IPS-NIHi7 (cell line): ENCODE measurements around the gene NAT10.
"Not testable (repeated sequence)": the region's sequence is repeated elsewhere in the genome, so short reads cannot be mapped to it uniquely, and the experiment has no call there.

Experiments used
- DNase-seq: peaks from one replicate; pipeline ENCODE4 v3.0.0; 2012; ENCODE audit warnings: mixed read lengths; ENCODE audit errors: extremely low spot score

Gene NAT10

GRCh38 chr11:34105079-34105956 is at the start of gene NAT10:
Gene NAT10 (plus strand): TSS chr11:34105629. CDS start chr11:34108226, 2,597 bp downstream.
- DNase-seq = peak; percentile 98

- DNase-seq = no peak
These were observed 48.8 kb upstream of the NAT10 start for GRCh38 chr11:34056672-34057071.

- DNase-seq = no peak
These were observed 42.2 kb upstream of the NAT10 start for GRCh38 chr11:34063061-34063795.

GRCh38 chr11:34064291-34064690 is 41.1 kb upstream of the NAT10 start:
- no peak for DNase-seq

- no peak for DNase-seq
These were observed 39.8 kb upstream of the NAT10 start for GRCh38 chr11:34065505-34066203.

GRCh38 chr11:34066766-34067165 is 38.7 kb upstream of the NAT10 start:
- not testable (repeated sequence) for DNase-seq

- DNase-seq = no peak
These were observed 37.9 kb upstream of the NAT10 start for GRCh38 chr11:34067383-34068065.

- DNase-seq = no peak
These were observed 37.3 kb upstream of the NAT10 start for GRCh38 chr11:34068111-34068510.

GRCh38 chr11:34071306-34071705 is 34.1 kb upstream of the NAT10 start:
- DNase-seq = not testable (repeated sequence)

GRCh38 chr11:34072041-34072440 is 33.4 kb upstream of the NAT10 start:
- DNase-seq = no peak

GRCh38 chr11:34072832-34073231 is 32.6 kb upstream of the NAT10 start:
- no peak for DNase-seq

GRCh38 chr11:34074391-34074790 is 31.0 kb upstream of the NAT10 start:
- DNase-seq = no peak

GRCh38 chr11:34075178-34075820 is 30.1 kb upstream of the NAT10 start:
- DNase-seq = no peak

- no peak for DNase-seq
These were observed 24.8 kb upstream of the NAT10 start for GRCh38 chr11:34080609-34081008.

- DNase-seq = no peak
These were observed 20.8 kb upstream of the NAT10 start for GRCh38 chr11:34084637-34085036.

GRCh38 chr11:34086554-34087283 is 18.7 kb upstream of the NAT10 start:
- no peak for DNase-seq

- DNase-seq = no peak
These were observed 13.6 kb upstream of the NAT10 start for GRCh38 chr11:34091825-34092224.

GRCh38 chr11:34094900-34095299 is 10.5 kb upstream of the NAT10 start:
- not testable (repeated sequence) for DNase-seq

GRCh38 chr11:34098813-34099212 is 6.6 kb upstream of the NAT10 start:
- DNase-seq = no peak

- no peak for DNase-seq
These were observed 750 bp upstream of the NAT10 start for GRCh38 chr11:34104680-34105078.
